Neural cell (in vitro differentiated cells): Measurements from ENCODE around the gene RNF148.

Experiments used
- EP300 ChIP-seq: fragments of 450-650 bp; conservative IDR thresholded peaks from 2 replicates; pipeline ENCODE4 v1.6.1; 2014; ENCODE audit warnings: antibody characterized with exemption, mild to moderate bottlenecking, moderate library complexity; ENCODE audit not compliant: poor library complexity, severe bottlenecking
- RAD21 ChIP-seq: fragments of 450-650 bp; conservative IDR thresholded peaks from 2 replicates; pipeline ENCODE4 v1.6.1; 2014; ENCODE audit warnings: antibody characterized with exemption, mild to moderate bottlenecking, moderate library complexity
- TAF1 ChIP-seq: IDR thresholded peaks from 2 replicates; pipeline ENCODE4 v1.6.1; 2012; ENCODE audit warnings: low read depth
- TF ChIP-seq, protein P1 (sequence below): fragments of 450-650 bp; IDR thresholded peaks from 2 replicates; pipeline ENCODE4 v1.5.1; 2014; ENCODE audit warnings: antibody characterized with exemption, mild to moderate bottlenecking, moderate library complexity; ENCODE audit not compliant: poor library complexity, severe bottlenecking
- TF ChIP-seq, protein P2 (sequence below): IDR thresholded peaks from 2 replicates; pipeline ENCODE4 v1.6.1; 2012; ENCODE audit warnings: borderline replicate concordance

DNA sequence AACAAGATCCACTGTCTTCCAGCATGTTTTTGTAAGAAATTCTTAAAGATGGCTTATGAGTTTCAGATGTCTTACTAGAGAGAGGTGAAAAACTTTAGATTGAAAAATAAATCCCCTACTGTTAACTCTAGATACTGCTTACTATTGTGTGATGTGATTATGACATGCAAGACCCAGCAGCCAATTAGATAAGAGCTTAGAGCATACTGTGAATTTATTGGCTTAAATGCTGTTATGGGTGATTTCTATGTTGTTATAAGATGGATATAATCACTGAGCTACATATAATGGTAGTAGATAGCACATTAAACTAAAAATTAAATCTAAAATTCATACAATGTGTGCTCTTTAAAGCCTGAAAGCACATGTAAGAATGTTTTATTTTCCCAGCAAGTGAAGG lies 3.7 kb downstream of the RNF148 start, which contains the start of gene RNF133:
- TF ChIP-seq, protein P1, sequence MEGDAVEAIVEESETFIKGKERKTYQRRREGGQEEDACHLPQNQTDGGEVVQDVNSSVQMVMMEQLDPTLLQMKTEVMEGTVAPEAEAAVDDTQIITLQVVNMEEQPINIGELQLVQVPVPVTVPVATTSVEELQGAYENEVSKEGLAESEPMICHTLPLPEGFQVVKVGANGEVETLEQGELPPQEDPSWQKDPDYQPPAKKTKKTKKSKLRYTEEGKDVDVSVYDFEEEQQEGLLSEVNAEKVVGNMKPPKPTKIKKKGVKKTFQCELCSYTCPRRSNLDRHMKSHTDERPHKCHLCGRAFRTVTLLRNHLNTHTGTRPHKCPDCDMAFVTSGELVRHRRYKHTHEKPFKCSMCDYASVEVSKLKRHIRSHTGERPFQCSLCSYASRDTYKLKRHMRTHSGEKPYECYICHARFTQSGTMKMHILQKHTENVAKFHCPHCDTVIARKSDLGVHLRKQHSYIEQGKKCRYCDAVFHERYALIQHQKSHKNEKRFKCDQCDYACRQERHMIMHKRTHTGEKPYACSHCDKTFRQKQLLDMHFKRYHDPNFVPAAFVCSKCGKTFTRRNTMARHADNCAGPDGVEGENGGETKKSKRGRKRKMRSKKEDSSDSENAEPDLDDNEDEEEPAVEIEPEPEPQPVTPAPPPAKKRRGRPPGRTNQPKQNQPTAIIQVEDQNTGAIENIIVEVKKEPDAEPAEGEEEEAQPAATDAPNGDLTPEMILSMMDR = no peak
- TF ChIP-seq RAD21 = no peak
- no peak for TF ChIP-seq EP300
- TF ChIP-seq, protein P2, sequence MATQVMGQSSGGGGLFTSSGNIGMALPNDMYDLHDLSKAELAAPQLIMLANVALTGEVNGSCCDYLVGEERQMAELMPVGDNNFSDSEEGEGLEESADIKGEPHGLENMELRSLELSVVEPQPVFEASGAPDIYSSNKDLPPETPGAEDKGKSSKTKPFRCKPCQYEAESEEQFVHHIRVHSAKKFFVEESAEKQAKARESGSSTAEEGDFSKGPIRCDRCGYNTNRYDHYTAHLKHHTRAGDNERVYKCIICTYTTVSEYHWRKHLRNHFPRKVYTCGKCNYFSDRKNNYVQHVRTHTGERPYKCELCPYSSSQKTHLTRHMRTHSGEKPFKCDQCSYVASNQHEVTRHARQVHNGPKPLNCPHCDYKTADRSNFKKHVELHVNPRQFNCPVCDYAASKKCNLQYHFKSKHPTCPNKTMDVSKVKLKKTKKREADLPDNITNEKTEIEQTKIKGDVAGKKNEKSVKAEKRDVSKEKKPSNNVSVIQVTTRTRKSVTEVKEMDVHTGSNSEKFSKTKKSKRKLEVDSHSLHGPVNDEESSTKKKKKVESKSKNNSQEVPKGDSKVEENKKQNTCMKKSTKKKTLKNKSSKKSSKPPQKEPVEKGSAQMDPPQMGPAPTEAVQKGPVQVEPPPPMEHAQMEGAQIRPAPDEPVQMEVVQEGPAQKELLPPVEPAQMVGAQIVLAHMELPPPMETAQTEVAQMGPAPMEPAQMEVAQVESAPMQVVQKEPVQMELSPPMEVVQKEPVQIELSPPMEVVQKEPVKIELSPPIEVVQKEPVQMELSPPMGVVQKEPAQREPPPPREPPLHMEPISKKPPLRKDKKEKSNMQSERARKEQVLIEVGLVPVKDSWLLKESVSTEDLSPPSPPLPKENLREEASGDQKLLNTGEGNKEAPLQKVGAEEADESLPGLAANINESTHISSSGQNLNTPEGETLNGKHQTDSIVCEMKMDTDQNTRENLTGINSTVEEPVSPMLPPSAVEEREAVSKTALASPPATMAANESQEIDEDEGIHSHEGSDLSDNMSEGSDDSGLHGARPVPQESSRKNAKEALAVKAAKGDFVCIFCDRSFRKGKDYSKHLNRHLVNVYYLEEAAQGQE = no peak
- no peak for TF ChIP-seq TAF1
